GM15510 (cell line): ENCODE data around the gene ENAH.

ENCODE experiments used
- POLR2A ChIP-seq: IDR thresholded peaks from 3 replicates; pipeline ENCODE4 v1.6.1; 2011; ENCODE audit warnings: borderline replicate concordance; ENCODE audit not compliant: insufficient read length; ENCODE audit errors: extremely low read depth

ENAH gene

DNA sequence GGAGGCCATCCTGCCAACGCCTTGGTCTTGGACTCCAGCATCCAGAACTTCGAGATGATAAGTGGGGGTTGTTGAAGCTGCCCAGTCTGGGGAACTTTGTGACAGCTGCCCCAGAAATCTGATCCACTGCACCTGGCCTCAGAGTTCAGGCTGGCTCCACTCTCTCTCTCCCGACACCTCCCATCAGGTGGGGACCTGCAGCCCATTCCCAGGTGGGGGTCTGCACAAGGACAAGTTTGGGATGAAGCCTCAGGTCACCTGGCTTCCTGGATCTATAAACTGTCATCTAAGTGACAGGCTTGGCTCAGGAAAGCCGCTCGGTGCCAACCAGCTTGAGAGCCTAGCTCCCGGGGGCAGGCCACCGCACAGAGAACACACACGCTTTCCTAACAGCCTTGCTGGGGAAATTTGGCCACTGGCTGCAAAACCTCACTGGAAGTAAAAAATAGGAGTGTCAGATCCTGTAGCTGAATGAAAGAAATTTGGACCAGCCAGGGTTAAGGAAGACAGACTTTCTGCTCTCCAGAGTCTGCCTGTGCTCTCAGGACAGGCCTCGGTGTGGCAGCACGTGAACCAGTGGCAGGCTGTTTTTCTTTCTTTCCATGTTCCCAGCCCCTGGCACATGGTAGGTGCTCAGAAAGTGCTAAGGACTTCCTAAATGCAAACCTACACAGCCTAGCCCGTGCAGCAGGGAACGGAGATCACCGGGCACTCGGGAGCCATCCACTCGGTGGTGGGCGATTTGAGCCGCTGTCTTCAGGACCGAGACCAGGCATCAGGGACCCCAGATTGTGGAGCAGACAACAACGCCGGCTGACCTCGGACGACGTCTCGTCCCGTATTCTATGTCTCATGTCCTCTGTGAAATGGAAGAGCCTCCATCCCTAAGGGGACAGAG, 182.5 kb downstream of the ENAH start:
- TF ChIP-seq POLR2A: no peak

GRCh38 chr1:225469051-225469450, 183.9 kb downstream of the ENAH start:
- TF ChIP-seq POLR2A: no peak

- no peak for TF ChIP-seq POLR2A
Measured at GRCh38 chr1:225468270-225469020, 184.5 kb downstream of the ENAH start.

- TF ChIP-seq POLR2A: peak; percentile 96
Measured at GRCh38 chr1:225467193-225468020, 185.5 kb downstream of the ENAH start.

DNA sequence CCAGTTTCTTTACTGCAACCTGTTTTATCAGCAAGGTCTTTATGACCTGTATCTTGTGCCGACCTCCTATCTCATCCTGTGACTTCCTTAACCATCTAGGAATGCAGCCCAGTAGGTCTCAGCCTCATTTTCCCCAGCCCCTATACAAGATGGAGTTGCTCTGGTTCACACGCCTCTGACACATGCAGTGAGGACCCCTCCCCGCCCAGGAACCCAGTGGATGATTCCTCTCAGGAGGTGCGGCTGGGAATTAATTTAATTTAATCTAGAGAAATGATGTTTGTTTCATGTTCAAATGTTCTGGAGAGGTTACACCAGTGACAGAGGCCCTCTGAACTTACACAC, 186.1 kb downstream of the ENAH start:
- no peak for TF ChIP-seq POLR2A

DNA sequence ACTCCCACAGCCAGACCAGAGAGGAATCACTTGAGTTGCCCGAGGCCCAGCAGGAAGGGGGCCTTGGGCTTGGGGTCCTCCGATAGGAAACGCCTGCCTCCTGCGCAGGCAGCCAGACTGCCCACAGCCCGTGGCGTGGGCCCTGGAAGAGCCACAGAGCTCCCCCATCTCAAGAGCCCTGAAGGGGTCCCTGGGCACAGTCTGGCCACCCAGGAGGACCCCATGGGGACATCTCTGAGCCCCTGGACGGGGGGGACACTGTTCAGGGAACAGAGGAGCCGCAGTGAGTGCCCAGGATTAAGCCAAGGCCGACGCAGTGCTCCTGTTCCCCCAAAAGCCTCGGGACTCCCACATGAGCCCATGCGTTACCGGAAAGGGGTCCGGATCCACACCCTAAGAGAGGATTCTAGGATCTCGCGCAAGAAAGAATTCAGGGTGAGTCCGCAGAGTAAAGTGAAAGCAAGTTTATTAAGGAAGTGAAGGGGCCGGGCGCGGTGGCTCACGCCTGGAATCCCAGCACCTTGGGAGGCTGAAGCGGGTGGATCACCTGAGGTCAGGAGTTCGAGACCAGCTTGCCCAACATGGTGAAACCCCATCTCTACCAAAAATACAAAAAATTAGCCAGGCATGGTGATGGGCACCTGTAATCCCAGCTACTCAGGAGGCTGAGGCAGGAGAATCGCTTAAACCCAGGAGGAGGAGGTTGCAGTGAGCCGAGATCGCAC, 187.0 kb downstream of the ENAH start:
- no peak for TF ChIP-seq POLR2A

DNA sequence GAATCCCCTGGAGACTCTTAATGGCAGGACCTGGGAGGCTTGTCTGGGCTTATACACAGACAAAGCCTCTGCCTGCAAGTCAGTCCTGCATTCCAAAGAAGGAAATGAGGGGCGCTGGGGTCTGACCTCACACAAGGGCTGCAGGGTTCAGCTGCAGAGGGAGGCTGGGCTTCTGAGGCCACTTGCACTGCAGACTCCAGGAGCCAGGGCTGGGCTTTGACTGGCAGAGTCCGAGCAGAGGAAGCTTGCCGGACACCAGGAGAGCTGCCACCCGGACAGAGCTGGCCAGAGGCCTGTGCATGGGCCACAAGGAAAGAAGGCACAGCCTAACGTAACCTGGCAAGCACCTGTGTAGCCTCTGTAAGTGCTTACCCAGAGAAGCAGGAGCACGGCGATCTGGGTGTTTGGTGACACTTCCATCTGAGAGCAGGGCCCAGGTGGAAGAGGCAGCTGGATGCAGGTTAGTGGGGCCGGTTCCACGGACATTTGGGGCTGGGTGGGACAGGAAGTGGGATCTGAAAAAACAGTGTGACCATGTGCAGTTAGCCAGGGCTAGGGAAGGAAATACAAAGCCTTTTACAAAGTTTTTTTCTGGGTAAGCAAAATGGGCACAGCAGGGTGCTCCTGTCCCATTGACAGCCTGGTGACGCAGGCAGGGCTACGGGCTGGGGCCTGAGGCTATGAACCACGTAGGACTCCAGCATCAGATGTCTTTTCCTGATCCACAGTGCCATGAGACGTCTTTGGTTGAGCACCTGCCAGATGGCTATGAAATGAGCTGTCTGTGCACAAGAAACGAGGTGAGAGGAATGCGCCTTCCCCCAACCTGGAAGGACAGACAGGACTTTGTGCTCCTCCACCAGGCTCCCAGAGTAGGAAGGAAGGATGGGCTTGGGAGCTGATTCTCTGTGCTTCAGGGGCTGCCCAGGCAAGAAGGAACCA, 187.8 kb downstream of the ENAH start:
- TF ChIP-seq POLR2A: no peak

- no peak for TF ChIP-seq POLR2A
Measured at GRCh38 chr1:225462714-225463574, 190.0 kb downstream of the ENAH start.

DNA sequence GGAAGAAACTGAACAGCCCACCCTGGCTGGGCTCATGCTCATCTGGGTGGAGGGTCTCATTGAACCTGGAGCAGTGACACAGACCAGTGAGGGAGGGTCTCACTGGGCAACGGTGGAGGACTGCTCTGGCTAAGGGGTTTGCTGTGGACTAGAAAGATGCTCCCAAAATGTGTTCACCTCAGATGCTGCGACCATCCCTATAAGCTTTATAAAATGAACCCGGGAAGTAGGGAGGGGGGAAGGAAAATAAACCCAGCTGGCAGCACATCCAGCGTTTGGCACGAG, 190.6 kb downstream of the ENAH start:
- no peak for TF ChIP-seq POLR2A

GRCh38 chr1:225461533-225462428, 191.1 kb downstream of the ENAH start:
- no peak for TF ChIP-seq POLR2A

DNA sequence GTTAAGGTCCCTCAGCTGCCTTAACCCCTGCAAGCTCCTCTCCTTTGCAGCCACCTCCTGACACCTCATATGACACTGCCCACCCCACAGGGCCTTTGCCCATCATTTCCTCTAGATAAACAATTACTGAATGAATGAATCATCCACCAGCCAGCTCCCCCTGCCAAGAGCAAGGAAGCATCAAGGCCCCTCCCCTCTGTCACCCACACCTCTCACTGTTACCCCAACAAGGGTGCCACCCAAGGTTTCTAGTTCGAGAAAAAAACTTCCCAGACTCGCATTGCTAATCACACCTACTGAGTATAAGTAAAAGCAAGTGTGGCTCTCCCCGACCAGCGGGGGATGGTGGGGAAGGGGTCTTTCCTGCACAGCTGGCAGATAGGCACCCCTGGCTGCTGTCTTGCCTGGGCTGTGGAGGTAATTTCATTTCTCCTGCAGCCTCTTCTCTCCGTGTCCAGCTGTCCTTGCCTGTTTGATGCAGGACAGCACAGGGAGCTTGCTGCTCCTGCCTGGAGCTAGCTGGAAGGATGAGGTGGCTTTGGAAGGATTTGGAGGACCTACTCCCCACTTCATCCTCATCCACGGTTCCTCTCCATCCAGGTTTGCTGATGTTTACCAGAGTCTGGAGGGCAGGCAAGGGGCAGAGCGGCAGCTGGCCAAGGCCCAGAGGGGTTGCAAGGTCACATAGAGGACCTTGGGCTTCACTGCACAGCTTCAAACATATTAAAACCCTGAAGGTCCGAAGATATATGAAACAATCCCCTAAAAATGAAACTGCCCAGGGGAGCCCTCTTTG, 192.0 kb downstream of the ENAH start:
- no peak for TF ChIP-seq POLR2A
